ENCODE results near the gene WRAP53. TPM values are rescaled to one million over a fixed set of nuclear protein-coding genes. Genes with fewer than 3 reads are reported as not detected.

WRAP53 gene
- total and polyA plus RNA-seq, 10 of the 15 experiments (the other 5 are each of a cell fraction or from before 2014, with no cell fraction given) = 1.9 to 42.0 (median 21.9) TPM

- intact Hi-C loops (cut with micrococcal nuclease; ENCODE audit: unreplicated experiment) (no loop called here), in situ Hi-C loops (cut with MboI) (no loop called here)
- Histone ChIP-seq H3K27me3 (replicated peaks in 1 of 2; ENCODE audit: control insufficient read depth in 2 of 2, insufficient read depth in 2 of 2, low read length in 1 of 2) (peaks cover 5 to 11% of the 10 kb centered on the region in 2 experiments), H4K20me1 (ENCODE audit: control insufficient read depth, insufficient read depth) (no peaks in the 10 kb centered on the region), H3K27ac (ENCODE audit: control insufficient read depth, insufficient read depth) (no peak overlapping the region), H3K4me3 (no peak overlapping the region), H2AFZ (ENCODE audit: control insufficient read depth, low read depth, low read length) (no peak overlapping the region), H3K36me3 (ENCODE audit: control insufficient read depth in 2 of 2, insufficient read depth in 2 of 2, low read length in 1 of 2) (no peaks in the 10 kb centered on the region), H3K9ac (ENCODE audit: control insufficient read depth, insufficient read depth, low read length) (no peak overlapping the region), H3K4me1 (ENCODE audit: control insufficient read depth, insufficient read depth, low read length) (peaks cover 3% of the 10 kb centered on the region; the same call in 1 of the 2 replicates), H3K4me2 (ENCODE audit: control insufficient read depth, insufficient read depth) (no peak overlapping the region), H3K9me3 (replicated peaks; ENCODE audit: control insufficient read depth, insufficient read depth, low read length) (no peaks in the 10 kb centered on the region), H3K79me2 (ENCODE audit: control insufficient read depth, insufficient read depth, low read length) (no peaks in the 10 kb centered on the region)
- CTCF ChIA-PET = no interaction called here
- no peak for ATAC-seq
- FAIRE-seq = no peak
- 46% methylated on average over 12 of the region's 12 CpGs for WGBS (ENCODE audit: insufficient coverage, insufficient replicate concordance, low lambda C conversion rate, missing lambda C conversion rate)
- SMC1A ChIA-PET (ENCODE audit: uncharacterized antibody, unreplicated experiment) = no interaction called here
- BruUV-seq (replicated peaks) = no TSS peak
- DNase-seq (ENCODE audit: low read depth, low spot score) = no peak
- TF ChIP-seq CREB1 (IDR thresholded peaks at IDR 0.05; ENCODE audit: low read depth) (no peak), ATF3 (IDR thresholded peaks at IDR 0.05; ENCODE audit: borderline replicate concordance, extremely low read depth, low read depth, low read length) (no peak), ZBTB40 (IDR thresholded peaks at IDR 0.05; ENCODE audit: borderline replicate concordance) (no peak)
- RAD21 ChIA-PET (ENCODE audit: unreplicated experiment) = no interaction called here
- POLR2A ChIA-PET = interaction anchor here (0.6 kb wide), 1 partner anchor 8 kb away, joined by 6 read pairs; no protein-coding TSS in a partner anchor
These were observed 35.6 kb upstream of the WRAP53 start for GRCh38 chr17:7652388-7653356.
